ENCODE measurements around the gene RHBDL1. TPM values are rescaled to one million over a fixed set of nuclear protein-coding genes. Genes with fewer than 3 reads are reported as not detected.

The RHBDL1 gene
- polyA plus RNA-seq, 1 donor (not counting 4 experiments of a cell fraction or from before 2014, with no cell fraction given) = 0.71 TPM

DNA sequence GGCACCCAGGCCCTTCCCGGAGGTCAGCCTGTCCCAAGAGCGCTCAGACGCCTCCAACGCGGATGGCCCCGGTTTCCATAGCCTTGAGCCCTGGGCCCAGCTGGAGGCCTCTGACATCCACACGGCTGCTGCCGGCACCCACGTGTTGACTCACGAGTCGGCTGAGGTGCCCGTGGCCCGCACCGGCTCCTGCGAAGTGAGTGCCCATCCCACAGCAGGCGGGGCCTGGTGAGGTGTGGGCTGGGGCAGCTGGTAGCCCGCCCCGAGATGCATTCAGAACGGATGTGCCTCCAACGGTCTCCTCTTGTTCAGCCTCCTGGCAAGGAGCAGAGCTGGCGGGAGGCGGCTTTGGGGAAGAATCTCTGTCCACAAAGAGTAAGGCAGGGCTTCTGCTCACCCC, 23.6 kb upstream of the RHBDL1 start:
- Histone ChIP-seq H3K27me3 (ENCODE audit: control insufficient read depth, extremely low read depth, insufficient read depth, low read length) (no peaks in the 10 kb centered on the region), H4K20me1 (ENCODE audit: control insufficient read depth, extremely low read depth, insufficient read depth, low read length) (no peaks in the 10 kb centered on the region), H3K4me1 (ENCODE audit: control insufficient read depth, extremely low read depth, insufficient read depth, low read length) (peaks cover 11% of the 10 kb centered on the region), H3K9ac (ENCODE audit: control insufficient read depth, extremely low read depth, insufficient read depth, low read length) (no peak overlapping the region), H3K4me3 (ENCODE audit: control insufficient read depth in 2 of 3, extremely low read depth in 1 of 3, insufficient read depth in 2 of 3, low read depth in 1 of 3, low read length in 3 of 3) (no peak overlapping the region), H2AFZ (ENCODE audit: control insufficient read depth, low read length) (no peak overlapping the region), H3K4me2 (ENCODE audit: control insufficient read depth, extremely low read depth, insufficient read depth, low read depth, low read length) (no peak overlapping the region), H3K79me2 (ENCODE audit: control insufficient read depth, insufficient read depth, low read length) (peaks cover 6% of the 10 kb centered on the region), H3K9me3 (ENCODE audit: control insufficient read depth, low read depth, low read length) (no peaks in the 10 kb centered on the region), H3K9me1 (ENCODE audit: control insufficient read depth, extremely low read depth, insufficient read depth, low read length) (no peaks in the 10 kb centered on the region), H3K27ac (ENCODE audit: control insufficient read depth, insufficient read depth, low read length) (no peak overlapping the region), H3K36me3 (ENCODE audit: control insufficient read depth in 2 of 2, extremely low read depth in 1 of 2, insufficient read depth in 2 of 2, low read length in 2 of 2) (peaks cover 6 to 7% of the 10 kb centered on the region in 2 experiments)
- no peak for TF ChIP-seq EZH2 (IDR thresholded peaks at IDR 0.05; ENCODE audit: low read length)
- TF ChIP-seq, protein P1, sequence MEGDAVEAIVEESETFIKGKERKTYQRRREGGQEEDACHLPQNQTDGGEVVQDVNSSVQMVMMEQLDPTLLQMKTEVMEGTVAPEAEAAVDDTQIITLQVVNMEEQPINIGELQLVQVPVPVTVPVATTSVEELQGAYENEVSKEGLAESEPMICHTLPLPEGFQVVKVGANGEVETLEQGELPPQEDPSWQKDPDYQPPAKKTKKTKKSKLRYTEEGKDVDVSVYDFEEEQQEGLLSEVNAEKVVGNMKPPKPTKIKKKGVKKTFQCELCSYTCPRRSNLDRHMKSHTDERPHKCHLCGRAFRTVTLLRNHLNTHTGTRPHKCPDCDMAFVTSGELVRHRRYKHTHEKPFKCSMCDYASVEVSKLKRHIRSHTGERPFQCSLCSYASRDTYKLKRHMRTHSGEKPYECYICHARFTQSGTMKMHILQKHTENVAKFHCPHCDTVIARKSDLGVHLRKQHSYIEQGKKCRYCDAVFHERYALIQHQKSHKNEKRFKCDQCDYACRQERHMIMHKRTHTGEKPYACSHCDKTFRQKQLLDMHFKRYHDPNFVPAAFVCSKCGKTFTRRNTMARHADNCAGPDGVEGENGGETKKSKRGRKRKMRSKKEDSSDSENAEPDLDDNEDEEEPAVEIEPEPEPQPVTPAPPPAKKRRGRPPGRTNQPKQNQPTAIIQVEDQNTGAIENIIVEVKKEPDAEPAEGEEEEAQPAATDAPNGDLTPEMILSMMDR (optimal IDR thresholded peaks at IDR 0.05 in 1 of 3, IDR thresholded peaks at IDR 0.05 in 1 of 3, conservative IDR thresholded peaks at IDR 0.05 in 1 of 3; ENCODE audit: extremely low read depth in 1 of 3, insufficient read depth in 2 of 3, low read length in 3 of 3) = no peak
- FAIRE-seq (no peak), DNase-seq (ENCODE audit: low read depth, low spot score) (no peak)
- dilution Hi-C loops (cut with MboI; ENCODE audit: extremely low pct_ligation_motif_present, low sequenced_read_pairs) = no loop called here

GRCh38 chr16:652454-653305, 22.8 kb upstream of the RHBDL1 start:
- Histone ChIP-seq H3K36me3 (ENCODE audit: control insufficient read depth in 2 of 2, extremely low read depth in 1 of 2, insufficient read depth in 2 of 2, low read length in 2 of 2) (peaks cover 6 to 7% of the 10 kb centered on the region in 2 experiments), H3K9me1 (ENCODE audit: control insufficient read depth, extremely low read depth, insufficient read depth, low read length) (no peaks in the 10 kb centered on the region), H3K27me3 (ENCODE audit: control insufficient read depth, extremely low read depth, insufficient read depth, low read length) (no peaks in the 10 kb centered on the region), H3K79me2 (ENCODE audit: control insufficient read depth, insufficient read depth, low read length) (peaks cover 4% of the 10 kb centered on the region), H3K4me2 (ENCODE audit: control insufficient read depth, extremely low read depth, insufficient read depth, low read depth, low read length) (no peak overlapping the region), H3K9me3 (ENCODE audit: control insufficient read depth, low read depth, low read length) (no peaks in the 10 kb centered on the region), H4K20me1 (ENCODE audit: control insufficient read depth, extremely low read depth, insufficient read depth, low read length) (no peaks in the 10 kb centered on the region), H3K4me1 (ENCODE audit: control insufficient read depth, extremely low read depth, insufficient read depth, low read length) (peaks cover 11% of the 10 kb centered on the region), H2AFZ (ENCODE audit: control insufficient read depth, low read length) (no peak overlapping the region), H3K4me3 (ENCODE audit: control insufficient read depth in 2 of 3, extremely low read depth in 1 of 3, insufficient read depth in 2 of 3, low read depth in 1 of 3, low read length in 3 of 3) (no peak overlapping the region), H3K9ac (ENCODE audit: control insufficient read depth, extremely low read depth, insufficient read depth, low read length) (no peak overlapping the region), H3K27ac (ENCODE audit: control insufficient read depth, insufficient read depth, low read length) (no peak overlapping the region)
- DNase-seq (ENCODE audit: low read depth, low spot score) = no peak
- dilution Hi-C loops (cut with MboI; ENCODE audit: extremely low pct_ligation_motif_present, low sequenced_read_pairs) = no loop called here
- FAIRE-seq = no peak
- TF ChIP-seq, protein P1 (optimal IDR thresholded peaks at IDR 0.05 in 1 of 3, IDR thresholded peaks at IDR 0.05 in 1 of 3, conservative IDR thresholded peaks at IDR 0.05 in 1 of 3; ENCODE audit: extremely low read depth in 1 of 3, insufficient read depth in 2 of 3, low read length in 3 of 3) = no peak
- no peak for TF ChIP-seq EZH2 (IDR thresholded peaks at IDR 0.05; ENCODE audit: low read length)
